ENCODE data around the gene SEC14L1.

Gene SEC14L1

GRCh38 chr17:77178563-77178962 is 37.8 kb downstream of the SEC14L1 start:
- Histone ChIP-seq H3K9ac (ENCODE audit: low read length) (no peak overlapping the region), H3K9me3 (ENCODE audit: control insufficient read depth, low read length) (peaks cover 4% of the 10 kb centered on the region), H3K4me1 (ENCODE audit: control insufficient read depth, insufficient read depth, low read length) (no peaks in the 10 kb centered on the region)

GRCh38 chr17:77180503-77181357 is 40.0 kb downstream of the SEC14L1 start:
- H3K9ac ChIP-seq (ENCODE audit: low read length) = no peak overlapping the region
- no peaks in the 10 kb centered on the region for H3K27me3 ChIP-seq (ENCODE audit: control insufficient read depth, insufficient read depth, low read length)
- H3K4me3 ChIP-seq (ENCODE audit: low read length) = no peak overlapping the region
- H3K9me3 ChIP-seq (ENCODE audit: control insufficient read depth, low read length) = no peaks in the 10 kb centered on the region
- H3K4me1 ChIP-seq (ENCODE audit: control insufficient read depth, insufficient read depth, low read length) = no peaks in the 10 kb centered on the region
- no peaks in the 10 kb centered on the region for H3K36me3 ChIP-seq (ENCODE audit: control insufficient read depth, insufficient read depth, low read length)

More at GRCh38 chr17:77178563-77178962, 37.8 kb downstream of the SEC14L1 start:
- Histone ChIP-seq H3K27me3 (ENCODE audit: control insufficient read depth, insufficient read depth, low read length) (no peaks in the 10 kb centered on the region), H3K4me3 (ENCODE audit: low read length) (no peak overlapping the region), H3K36me3 (ENCODE audit: control insufficient read depth, insufficient read depth, low read length) (peaks cover 7% of the 10 kb centered on the region)

GRCh38 chr17:77182205-77183172 is 41.7 kb downstream of the SEC14L1 start:
- Histone ChIP-seq H3K36me3 (ENCODE audit: control insufficient read depth, insufficient read depth, low read length) (no peaks in the 10 kb centered on the region), H3K27me3 (ENCODE audit: control insufficient read depth, insufficient read depth, low read length) (no peaks in the 10 kb centered on the region), H3K9ac (ENCODE audit: low read length) (no peak overlapping the region), H3K4me3 (ENCODE audit: low read length) (no peak overlapping the region), H3K4me1 (ENCODE audit: control insufficient read depth, insufficient read depth, low read length) (no peaks in the 10 kb centered on the region), H3K9me3 (ENCODE audit: control insufficient read depth, low read length) (no peaks in the 10 kb centered on the region)

GRCh38 chr17:77184474-77184873 is 43.7 kb downstream of the SEC14L1 start:
- H3K9me3 ChIP-seq (ENCODE audit: control insufficient read depth, low read length) = no peaks in the 10 kb centered on the region
- no peaks in the 10 kb centered on the region for H3K27me3 ChIP-seq (ENCODE audit: control insufficient read depth, insufficient read depth, low read length)
- H3K4me3 ChIP-seq (ENCODE audit: low read length) = no peak overlapping the region
- H3K9ac ChIP-seq (ENCODE audit: low read length) = no peak overlapping the region
- no peaks in the 10 kb centered on the region for H3K36me3 ChIP-seq (ENCODE audit: control insufficient read depth, insufficient read depth, low read length)
- H3K4me1 ChIP-seq (ENCODE audit: control insufficient read depth, insufficient read depth, low read length) = no peaks in the 10 kb centered on the region

- Histone ChIP-seq H3K36me3 (ENCODE audit: control insufficient read depth, insufficient read depth, low read length) (no peaks in the 10 kb centered on the region), H3K4me3 (ENCODE audit: low read length) (no peak overlapping the region), H3K9me3 (ENCODE audit: control insufficient read depth, low read length) (no peaks in the 10 kb centered on the region), H3K9ac (ENCODE audit: low read length) (no peak overlapping the region), H3K4me1 (ENCODE audit: control insufficient read depth, insufficient read depth, low read length) (no peaks in the 10 kb centered on the region), H3K27me3 (ENCODE audit: control insufficient read depth, insufficient read depth, low read length) (no peaks in the 10 kb centered on the region)
Observed at GRCh38 chr17:77185137-77185536, 44.4 kb downstream of the SEC14L1 start.

GRCh38 chr17:77186141-77186604 is 45.4 kb downstream of the SEC14L1 start:
- Histone ChIP-seq H3K4me1 (ENCODE audit: control insufficient read depth, insufficient read depth, low read length) (no peaks in the 10 kb centered on the region), H3K36me3 (ENCODE audit: control insufficient read depth, insufficient read depth, low read length) (no peaks in the 10 kb centered on the region), H3K4me3 (ENCODE audit: low read length) (no peak overlapping the region), H3K9me3 (ENCODE audit: control insufficient read depth, low read length) (no peaks in the 10 kb centered on the region), H3K27me3 (ENCODE audit: control insufficient read depth, insufficient read depth, low read length) (no peaks in the 10 kb centered on the region), H3K9ac (ENCODE audit: low read length) (no peak overlapping the region)

GRCh38 chr17:77188084-77189066 is 47.6 kb downstream of the SEC14L1 start:
- no peak overlapping the region for H3K4me3 ChIP-seq (ENCODE audit: low read length)
- H3K9ac ChIP-seq (ENCODE audit: low read length) = no peak overlapping the region

GRCh38 chr17:77189148-77189547 is 48.4 kb downstream of the SEC14L1 start:
- Histone ChIP-seq H3K9ac (ENCODE audit: low read length) (no peak overlapping the region), H3K4me3 (ENCODE audit: low read length) (no peak overlapping the region), H3K27me3 (ENCODE audit: control insufficient read depth, insufficient read depth, low read length) (no peaks in the 10 kb centered on the region), H3K4me1 (ENCODE audit: control insufficient read depth, insufficient read depth, low read length) (no peaks in the 10 kb centered on the region), H3K36me3 (ENCODE audit: control insufficient read depth, insufficient read depth, low read length) (no peaks in the 10 kb centered on the region), H3K9me3 (ENCODE audit: control insufficient read depth, low read length) (no peaks in the 10 kb centered on the region)

More at GRCh38 chr17:77188084-77189066, 47.6 kb downstream of the SEC14L1 start:
- H3K4me1 ChIP-seq (ENCODE audit: control insufficient read depth, insufficient read depth, low read length) = no peaks in the 10 kb centered on the region
- H3K36me3 ChIP-seq (ENCODE audit: control insufficient read depth, insufficient read depth, low read length) = no peaks in the 10 kb centered on the region
- H3K27me3 ChIP-seq (ENCODE audit: control insufficient read depth, insufficient read depth, low read length) = no peaks in the 10 kb centered on the region
- no peaks in the 10 kb centered on the region for H3K9me3 ChIP-seq (ENCODE audit: control insufficient read depth, low read length)

GRCh38 chr17:77190576-77190975 is 49.8 kb downstream of the SEC14L1 start:
- no peaks in the 10 kb centered on the region for H3K27me3 ChIP-seq (ENCODE audit: control insufficient read depth, insufficient read depth, low read length)
- no peaks in the 10 kb centered on the region for H3K4me1 ChIP-seq (ENCODE audit: control insufficient read depth, insufficient read depth, low read length)
- H3K36me3 ChIP-seq (ENCODE audit: control insufficient read depth, insufficient read depth, low read length) = peaks cover 6% of the 10 kb centered on the region
- no peaks in the 10 kb centered on the region for H3K9me3 ChIP-seq (ENCODE audit: control insufficient read depth, low read length)
- H3K9ac ChIP-seq (ENCODE audit: low read length) = no peak overlapping the region
- no peak overlapping the region for H3K4me3 ChIP-seq (ENCODE audit: low read length)

- Histone ChIP-seq H3K36me3 (ENCODE audit: control insufficient read depth, insufficient read depth, low read length) (peaks cover 13% of the 10 kb centered on the region), H3K9me3 (ENCODE audit: control insufficient read depth, low read length) (no peaks in the 10 kb centered on the region), H3K4me1 (ENCODE audit: control insufficient read depth, insufficient read depth, low read length) (no peaks in the 10 kb centered on the region), H3K4me3 (ENCODE audit: low read length) (no peak overlapping the region), H3K27me3 (ENCODE audit: control insufficient read depth, insufficient read depth, low read length) (no peaks in the 10 kb centered on the region), H3K9ac (ENCODE audit: low read length) (no peak overlapping the region)
Observed at GRCh38 chr17:77191244-77191643, 50.5 kb downstream of the SEC14L1 start.

- H3K9me3 ChIP-seq (ENCODE audit: control insufficient read depth, low read length) = no peaks in the 10 kb centered on the region
- H3K27me3 ChIP-seq (ENCODE audit: control insufficient read depth, insufficient read depth, low read length) = no peaks in the 10 kb centered on the region
- no peak overlapping the region for H3K4me3 ChIP-seq (ENCODE audit: low read length)
- H3K4me1 ChIP-seq (ENCODE audit: control insufficient read depth, insufficient read depth, low read length) = no peaks in the 10 kb centered on the region
- H3K36me3 ChIP-seq (ENCODE audit: control insufficient read depth, insufficient read depth, low read length) = peaks cover 20% of the 10 kb centered on the region
- H3K9ac ChIP-seq (ENCODE audit: low read length) = no peak overlapping the region
Observed at GRCh38 chr17:77193653-77194052, 52.9 kb downstream of the SEC14L1 start.

Data from mucosa of stomach (tissue), 1 donor.